CD4-positive, alpha-beta T cell treated with Interleukin-2 at 100 ng/mL for 4 hours (primary cell): ENCODE measurements around the gene OTUD1.

ENCODE experiments used
- DNase-seq: peaks from one replicate; pipeline ENCODE4 v3.0.0-alpha.2; 2020; ENCODE audit warnings: low spot score

Gene OTUD1

DNA sequence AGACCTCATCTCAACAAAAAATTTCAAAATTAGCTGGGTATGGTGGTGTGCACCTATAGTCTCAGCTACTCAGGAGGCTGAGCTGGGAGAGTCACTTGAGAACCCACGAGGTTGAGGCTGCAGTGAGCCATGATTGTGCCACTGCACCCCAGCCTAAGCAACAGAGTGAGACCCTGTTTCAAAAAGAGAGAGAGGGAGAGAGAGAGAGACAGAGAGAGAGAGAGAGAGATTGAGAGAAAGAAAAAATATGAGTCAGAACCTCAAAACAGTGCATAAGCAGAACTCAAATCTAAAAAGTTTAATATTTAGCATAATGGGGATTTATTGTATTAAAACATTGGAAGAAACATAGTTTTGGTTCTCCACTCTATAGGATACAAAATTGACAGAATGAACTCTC lies 17.5 kb upstream of the OTUD1 start:
- DNase-seq, result no peak

DNA sequence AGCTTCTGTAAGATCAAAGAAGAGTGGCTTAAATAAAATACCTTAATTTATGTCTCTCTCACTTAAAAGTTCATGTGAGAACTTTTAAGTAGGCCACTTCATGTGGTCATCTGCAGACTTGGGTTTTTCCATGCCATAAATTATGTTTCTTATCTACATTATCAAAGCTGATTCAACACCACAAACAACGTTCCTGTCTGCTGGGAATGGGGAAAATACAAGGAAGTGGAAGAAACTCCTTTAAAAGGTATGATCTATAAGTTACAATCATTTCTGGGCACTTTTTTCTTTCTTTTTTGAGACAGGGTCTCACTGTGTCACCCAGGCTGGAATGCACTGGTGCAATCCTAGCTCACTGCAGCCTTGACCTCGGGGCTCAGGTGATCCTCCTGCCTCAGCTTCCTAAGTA lies 16.9 kb upstream of the OTUD1 start:
- no peak for DNase-seq

- DNase-seq, result no peak
Observed at GRCh38 chr10:23432166-23432565, 6.7 kb upstream of the OTUD1 start.

DNA sequence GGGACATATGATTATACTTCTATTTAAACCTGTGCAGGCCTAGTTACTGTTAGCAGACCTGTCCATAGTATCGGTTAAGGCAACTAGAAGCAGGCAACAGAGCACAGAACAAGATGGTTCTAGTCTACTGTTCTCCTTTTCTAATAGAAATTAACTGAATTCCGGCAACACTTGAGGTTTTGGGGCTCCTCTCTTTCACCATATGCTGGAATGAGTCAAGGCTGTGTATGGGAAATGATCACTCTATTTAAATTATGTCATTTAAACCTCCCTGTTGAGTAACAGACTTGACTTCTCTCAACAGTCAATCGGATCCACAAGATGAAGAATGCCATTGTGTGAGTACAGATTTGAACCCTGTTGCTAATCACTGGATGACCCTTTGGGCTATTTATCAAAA lies 6.2 kb upstream of the OTUD1 start:
- DNase-seq, result peak; percentile 8

DNA sequence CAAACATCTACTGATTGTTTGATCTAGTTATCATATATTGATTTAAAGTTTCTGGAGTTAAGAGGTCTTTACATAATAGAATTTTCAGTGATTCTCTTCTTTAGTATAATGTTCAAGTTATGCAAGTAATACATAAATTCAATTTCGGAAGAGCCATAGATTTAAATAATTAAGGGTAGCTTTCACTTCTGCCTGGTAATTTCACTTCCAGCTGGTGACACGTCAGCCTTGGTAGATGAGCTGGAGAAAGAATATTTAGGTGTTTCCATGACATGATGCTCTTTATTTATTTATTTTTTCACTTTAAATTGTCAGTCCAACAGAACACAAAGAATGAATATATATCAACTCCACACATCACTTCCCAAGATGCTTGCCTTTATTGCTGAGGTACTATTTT lies 5.2 kb upstream of the OTUD1 start:
- DNase-seq, result no peak

DNA sequence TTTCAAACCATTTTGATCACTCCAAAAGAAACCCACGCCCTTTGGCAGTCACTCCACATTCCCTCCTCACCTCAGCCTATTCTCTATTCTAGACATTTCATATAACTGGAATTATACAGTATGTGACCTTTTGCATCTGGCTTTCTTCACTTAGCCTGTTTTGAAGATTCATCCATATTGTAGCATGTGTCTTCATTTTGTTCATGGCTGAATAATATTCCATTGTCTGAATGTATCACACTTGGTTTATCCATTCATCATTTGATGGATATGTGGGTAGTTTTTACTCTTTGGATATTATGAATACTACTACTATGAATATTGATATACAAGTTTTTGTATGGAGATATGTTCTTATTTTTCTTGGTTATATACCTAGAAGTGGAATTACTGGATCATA lies 3.5 kb upstream of the OTUD1 start:
- no peak for DNase-seq

- DNase-seq, result no peak
Observed at GRCh38 chr10:23436983-23437382, 1.9 kb upstream of the OTUD1 start.

- no peak for DNase-seq
Observed at GRCh38 chr10:23437963-23438546, 820 bp upstream of the OTUD1 start.

DNA sequence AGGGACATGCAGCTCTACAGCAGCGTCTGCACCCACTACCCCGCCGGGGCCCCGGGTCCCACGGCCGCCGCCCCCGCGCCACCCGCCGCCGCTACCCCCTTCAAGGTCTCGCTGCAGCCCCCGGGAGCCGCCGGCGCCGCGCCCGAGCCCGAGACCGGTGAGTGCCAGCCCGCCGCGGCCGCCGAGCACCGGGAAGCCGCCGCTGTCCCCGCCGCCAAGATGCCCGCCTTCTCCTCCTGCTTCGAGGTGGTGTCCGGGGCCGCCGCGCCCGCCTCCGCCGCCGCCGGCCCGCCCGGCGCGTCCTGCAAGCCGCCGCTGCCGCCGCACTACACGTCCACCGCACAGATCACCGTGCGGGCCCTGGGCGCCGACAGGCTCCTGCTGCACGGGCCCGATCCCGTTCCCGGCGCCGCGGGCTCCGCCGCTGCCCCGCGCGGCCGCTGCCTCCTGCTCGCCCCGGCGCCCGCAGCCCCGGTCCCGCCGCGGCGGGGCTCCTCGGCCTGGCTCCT lies 631 bp downstream of the OTUD1 start:
- DNase-seq, result no peak

- DNase-seq, result peak; percentile 6
Observed at GRCh38 chr10:23439961-23440889, 1.4 kb downstream of the OTUD1 start.

- no peak for DNase-seq
Observed at GRCh38 chr10:23441251-23441650, 2.4 kb downstream of the OTUD1 start.

- no peak for DNase-seq
Observed at GRCh38 chr10:23442936-23443335, 4.1 kb downstream of the OTUD1 start.

DNA sequence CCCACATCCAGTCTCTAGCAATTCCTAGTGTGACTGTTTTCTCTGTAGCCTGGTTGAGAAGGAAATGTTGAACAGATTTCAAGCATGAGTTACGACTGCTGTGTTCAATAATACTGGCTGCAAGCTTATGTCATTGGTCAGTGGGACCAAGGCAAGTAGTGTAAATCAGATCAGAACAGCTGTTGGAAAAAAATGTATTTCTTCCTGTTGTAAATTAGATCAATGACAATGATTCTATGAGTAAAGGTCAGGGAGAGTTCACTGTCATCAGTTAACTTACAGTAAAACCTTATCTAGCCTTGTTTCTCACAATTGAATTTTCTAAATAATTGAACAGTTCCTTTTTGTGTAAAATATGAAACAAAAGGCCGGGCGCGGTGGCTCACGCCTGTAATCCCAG lies 6.7 kb downstream of the OTUD1 start:
- no peak for DNase-seq

DNA sequence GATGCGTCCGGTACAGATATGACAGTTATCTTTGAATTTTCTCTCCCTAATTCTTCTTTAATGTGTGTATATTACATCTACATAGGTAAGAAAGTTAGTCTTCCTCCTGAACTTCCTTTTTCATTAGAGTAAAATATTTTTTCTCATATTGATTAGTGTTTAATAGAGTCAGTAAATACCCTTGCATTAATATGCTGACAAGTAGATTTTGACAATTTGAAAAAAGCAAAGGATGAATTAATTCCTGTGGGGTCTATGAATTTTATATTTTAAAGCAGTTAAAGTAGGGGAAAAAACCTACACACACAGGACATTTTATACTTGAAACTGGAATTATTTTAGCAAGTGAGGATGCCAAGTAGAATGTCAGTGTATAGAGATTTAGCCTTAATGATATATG lies 9.4 kb downstream of the OTUD1 start:
- DNase-seq, result no peak

DNA sequence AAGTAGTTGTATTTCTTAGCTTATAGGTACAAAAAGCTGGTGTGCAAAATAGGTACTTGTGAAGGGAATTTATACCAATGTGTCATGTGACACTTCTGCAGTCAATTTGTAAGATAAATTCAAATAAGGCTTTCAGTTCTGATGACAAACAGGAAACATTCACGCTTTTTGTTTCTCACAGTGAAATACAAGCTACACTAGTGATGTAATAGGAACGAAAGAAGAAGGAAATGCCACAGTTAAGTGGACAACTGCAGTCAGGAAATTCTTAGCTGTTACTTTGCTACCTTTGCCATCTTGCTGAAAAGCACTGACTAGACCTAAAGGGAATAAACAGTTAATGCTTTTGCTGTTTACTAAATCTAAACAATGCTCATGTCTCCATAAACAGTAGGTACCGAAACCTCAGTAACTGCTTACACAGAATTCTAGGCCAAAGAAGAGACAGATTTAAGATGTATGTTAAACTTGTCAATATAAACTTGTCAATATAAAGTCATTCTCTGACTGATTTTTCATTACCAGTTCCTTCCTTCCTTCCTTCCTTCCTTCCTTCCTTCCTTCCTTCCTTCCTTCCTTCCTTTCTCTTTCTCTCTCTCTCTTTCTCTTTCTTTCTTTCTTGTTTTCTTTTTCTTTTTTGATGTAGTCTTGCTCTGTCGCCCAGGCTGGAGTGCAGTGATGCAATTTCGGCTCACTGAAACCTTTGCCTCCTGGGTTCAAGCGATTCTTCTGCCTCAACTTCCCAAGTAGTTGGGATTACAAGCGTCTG lies 10.1 kb downstream of the OTUD1 start:
- peak; percentile 18 for DNase-seq

GRCh38 chr10:23452033-23452655 lies 13.3 kb downstream of the OTUD1 start:
- DNase-seq, result no peak

- DNase-seq, result no peak
Observed at GRCh38 chr10:23453465-23453864, 14.6 kb downstream of the OTUD1 start.

DNA sequence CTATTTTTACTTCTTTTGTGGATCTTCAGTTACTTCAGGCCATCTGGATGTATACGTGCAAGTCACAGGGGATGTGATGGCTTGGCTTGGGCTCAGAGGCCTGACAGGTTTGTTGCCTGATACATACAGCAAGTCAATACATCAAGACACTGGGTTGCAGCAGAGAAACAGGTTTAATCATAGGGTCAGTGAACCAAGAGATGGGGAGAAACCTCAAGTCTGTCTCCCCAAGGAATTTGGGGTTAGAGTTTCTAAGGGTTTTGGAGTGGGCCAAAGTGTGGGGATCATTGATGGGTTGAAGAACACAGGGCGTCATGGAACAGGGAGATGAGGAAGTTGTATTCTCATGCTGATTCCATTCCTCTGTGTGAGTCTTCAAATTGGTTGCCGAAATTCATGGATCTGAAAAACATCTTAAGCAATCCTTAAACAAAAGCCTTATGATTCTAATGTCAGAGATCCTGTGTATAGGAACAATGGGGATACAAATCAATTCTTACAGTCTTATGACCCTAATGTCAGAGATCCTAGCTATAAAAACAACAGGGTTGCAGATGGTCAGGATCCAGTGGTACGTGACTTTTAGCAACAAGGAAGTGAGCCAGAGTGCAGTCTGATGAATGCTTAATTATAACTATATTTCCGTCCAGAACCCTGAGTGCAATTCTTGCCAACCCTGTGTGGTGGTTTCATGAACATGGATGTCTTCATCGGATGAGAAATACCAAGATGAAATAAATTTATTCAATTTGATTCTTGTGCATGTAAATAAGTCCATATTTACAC lies 18.9 kb downstream of the OTUD1 start:
- no peak for DNase-seq

DNA sequence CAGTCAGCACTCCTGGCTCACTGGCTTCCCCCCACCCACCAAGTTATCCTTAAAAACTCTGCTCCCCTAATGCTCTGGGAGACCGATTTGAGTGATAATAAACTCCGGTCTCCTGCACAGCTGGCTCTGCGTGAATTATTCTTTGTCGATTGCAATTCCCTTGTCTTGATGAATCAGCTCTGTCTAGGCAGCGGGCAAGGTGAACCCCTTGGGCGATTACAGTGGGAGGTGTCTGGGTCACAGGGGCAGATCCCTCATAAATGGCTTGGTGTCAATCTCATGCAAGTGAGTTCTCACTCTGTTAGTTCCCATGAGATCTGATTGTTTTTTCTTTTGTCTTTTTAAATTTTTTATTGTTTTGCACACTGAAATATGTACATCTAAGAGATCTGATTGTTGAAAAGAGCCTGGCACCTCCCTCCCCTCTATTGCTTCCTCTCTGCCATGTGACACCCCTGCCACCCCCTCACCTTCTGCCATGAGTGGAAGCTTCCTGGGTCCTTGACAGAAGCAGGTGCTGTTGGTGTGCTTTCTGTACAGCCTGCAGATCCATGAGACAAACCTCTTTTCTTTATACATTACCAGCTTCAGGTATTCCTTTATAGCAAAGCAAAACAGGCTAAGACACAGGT lies 20.5 kb downstream of the OTUD1 start:
- no peak for DNase-seq

GRCh38 chr10:23461557-23461956 lies 22.7 kb downstream of the OTUD1 start:
- no peak for DNase-seq

DNA sequence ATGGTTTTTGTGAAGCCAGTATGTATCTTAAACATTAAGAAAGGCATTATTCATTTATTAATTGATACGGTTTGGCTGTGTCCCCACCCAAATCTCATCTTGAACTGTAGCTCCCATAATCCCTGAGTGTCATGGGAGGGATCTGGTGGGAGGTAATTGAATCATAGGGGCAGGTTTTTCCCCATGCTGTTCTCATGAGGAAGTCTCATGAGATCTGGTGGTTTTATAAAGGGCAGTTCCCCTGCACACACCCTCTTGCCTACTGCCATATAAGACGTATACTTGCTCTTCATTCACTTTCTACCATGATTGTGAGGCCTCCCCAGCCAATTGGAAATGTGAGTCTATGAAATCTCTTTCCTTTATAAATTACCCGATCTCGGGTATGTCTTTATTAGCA lies 28.1 kb downstream of the OTUD1 start:
- no peak for DNase-seq
